Superior temporal gyrus (tissue), 1 donor: ENCODE measurements around the gene RBMS3.
"Not testable (repeated sequence)": the region's sequence is repeated elsewhere in the genome, so short reads cannot be mapped to it uniquely, and the experiment has no call there.

ENCODE experiments used
- DNase-seq: peaks from one replicate; pipeline ENCODE4 v3.0.0-alpha.2; 2016; ENCODE audit errors: extremely low spot score

RBMS3 gene

GRCh38 chr3:29773481-29773880 is 492.6 kb downstream of the RBMS3 start:
- DNase-seq: no peak

GRCh38 chr3:29775340-29775739 is 494.5 kb downstream of the RBMS3 start:
- DNase-seq: no peak

GRCh38 chr3:29777869-29778268 is 497.0 kb downstream of the RBMS3 start:
- DNase-seq: no peak

GRCh38 chr3:29789686-29790085 is 508.8 kb downstream of the RBMS3 start:
- DNase-seq: no peak

GRCh38 chr3:29796808-29797207 is 515.9 kb downstream of the RBMS3 start:
- DNase-seq: no peak

- DNase-seq: no peak
Observed at GRCh38 chr3:29802057-29802456, 521.2 kb downstream of the RBMS3 start.

- no peak for DNase-seq
Observed at GRCh38 chr3:29804044-29804443, 523.2 kb downstream of the RBMS3 start.

GRCh38 chr3:29805757-29806156 is 524.9 kb downstream of the RBMS3 start:
- no peak for DNase-seq

- DNase-seq: not testable (repeated sequence)
Observed at GRCh38 chr3:29808324-29808723, 527.5 kb downstream of the RBMS3 start.

- no peak for DNase-seq
Observed at GRCh38 chr3:29822071-29822470, 541.2 kb downstream of the RBMS3 start.

- no peak for DNase-seq
Observed at GRCh38 chr3:29823233-29823632, 542.4 kb downstream of the RBMS3 start.

- DNase-seq: no peak
Observed at GRCh38 chr3:29826712-29827111, 545.8 kb downstream of the RBMS3 start.

- no peak for DNase-seq
Observed at GRCh38 chr3:29827756-29828155, 546.9 kb downstream of the RBMS3 start.

GRCh38 chr3:29829340-29829739 is 548.5 kb downstream of the RBMS3 start:
- DNase-seq: no peak

GRCh38 chr3:29850641-29851040 is 569.8 kb downstream of the RBMS3 start:
- DNase-seq: no peak

- no peak for DNase-seq
Observed at GRCh38 chr3:29852767-29853166, 571.9 kb downstream of the RBMS3 start.

GRCh38 chr3:29853841-29854397 is 573.0 kb downstream of the RBMS3 start:
- no peak for DNase-seq

GRCh38 chr3:29854821-29855220 is 574.0 kb downstream of the RBMS3 start:
- no peak for DNase-seq

GRCh38 chr3:29859726-29860270 is 578.9 kb downstream of the RBMS3 start:
- DNase-seq: no peak

GRCh38 chr3:29864809-29865208 is 583.9 kb downstream of the RBMS3 start:
- no peak for DNase-seq

- no peak for DNase-seq
Observed at GRCh38 chr3:29868543-29869101, 587.8 kb downstream of the RBMS3 start.

GRCh38 chr3:29870136-29870535 is 589.3 kb downstream of the RBMS3 start:
- DNase-seq: no peak

GRCh38 chr3:29871087-29871486 is 590.2 kb downstream of the RBMS3 start:
- DNase-seq: no peak

- DNase-seq: no peak
Observed at GRCh38 chr3:29880809-29881208, 599.9 kb downstream of the RBMS3 start.
